ENCODE results near the gene CCDC188. TPM values are rescaled to one million over a fixed set of nuclear protein-coding genes. Genes with fewer than 3 reads are reported as not detected.

CCDC188 gene
- total RNA-seq, 1 donor from 2014 or later = not detected

- Mint-ChIP-seq H3K27me3 (ENCODE audit: low read depth, unreplicated experiment) (peaks cover 39% of the 10 kb centered on the region), H3K27ac (ENCODE audit: unreplicated experiment) (no peak overlapping the region), H3K9me3 (ENCODE audit: unreplicated experiment) (no peaks in the 10 kb centered on the region), H3K4me1 (ENCODE audit: low read depth, unreplicated experiment) (no peaks in the 10 kb centered on the region), H3K36me3 (ENCODE audit: low read depth, unreplicated experiment) (no peaks in the 10 kb centered on the region), H3K4me3 (ENCODE audit: unreplicated experiment) (no peak overlapping the region)
- Histone ChIP-seq H3K36me3 (ENCODE audit: insufficient read depth, low read length) (no peaks in the 10 kb centered on the region), H3K4me2 (ENCODE audit: low read length) (no peak overlapping the region), H2AFZ (ENCODE audit: low read depth, low read length) (no peak overlapping the region), H3K4me3 (ENCODE audit: insufficient read depth, low read depth, low read length) (no peak overlapping the region), H4K20me1 (ENCODE audit: insufficient read depth, low read length) (no peaks in the 10 kb centered on the region), H3K27me3 (ENCODE audit: insufficient read depth, low read length) (no peaks in the 10 kb centered on the region), H3K79me2 (ENCODE audit: insufficient read depth, low read length) (no peaks in the 10 kb centered on the region), H3K27ac (ENCODE audit: low read depth, low read length) (no peak overlapping the region), H3K4me1 (ENCODE audit: insufficient read depth, low read length) (no peaks in the 10 kb centered on the region), H3K9me3 (ENCODE audit: insufficient read depth, low read depth, low read length) (no peaks in the 10 kb centered on the region), H3K9ac (ENCODE audit: low read length) (no peak overlapping the region)
- FAIRE-seq (no peak), DNase-seq (ENCODE audit: low read depth) (no peak)
- no peak for TF ChIP-seq CTCF (IDR thresholded peaks at IDR 0.05; ENCODE audit: insufficient read depth, low read depth, low read length)
- no peak for TF ChIP-seq EZH2 (IDR thresholded peaks at IDR 0.05; ENCODE audit: insufficient read depth, low read length)
Observed at GRCh38 chr22:20188567-20188877, 37.7 kb upstream of the CCDC188 start.

- peaks cover 38% of the 10 kb centered on the region for H3K27me3 Mint-ChIP-seq (ENCODE audit: low read depth, unreplicated experiment)
- H2AFZ ChIP-seq (ENCODE audit: low read depth, low read length) = no peak overlapping the region
- no peak overlapping the region for H3K4me2 ChIP-seq (ENCODE audit: low read length)
- no peak overlapping the region for H3K4me3 Mint-ChIP-seq (ENCODE audit: unreplicated experiment)
- H3K4me1 ChIP-seq (ENCODE audit: insufficient read depth, low read length) = no peaks in the 10 kb centered on the region
- H3K9me3 ChIP-seq (ENCODE audit: insufficient read depth, low read depth, low read length) = no peaks in the 10 kb centered on the region
- no peaks in the 10 kb centered on the region for H3K4me1 Mint-ChIP-seq (ENCODE audit: low read depth, unreplicated experiment)
- H3K9ac ChIP-seq (ENCODE audit: low read length) = no peak overlapping the region
- no peak overlapping the region for H3K4me3 ChIP-seq (ENCODE audit: insufficient read depth, low read depth, low read length)
- no peaks in the 10 kb centered on the region for H3K36me3 ChIP-seq (ENCODE audit: insufficient read depth, low read length)
- no peaks in the 10 kb centered on the region for H4K20me1 ChIP-seq (ENCODE audit: insufficient read depth, low read length)
- TF ChIP-seq CTCF (IDR thresholded peaks at IDR 0.05; ENCODE audit: insufficient read depth, low read depth, low read length) (no peak), EZH2 (IDR thresholded peaks at IDR 0.05; ENCODE audit: insufficient read depth, low read length) (no peak)
- H3K9me3 Mint-ChIP-seq (ENCODE audit: unreplicated experiment) = no peaks in the 10 kb centered on the region
- H3K36me3 Mint-ChIP-seq (ENCODE audit: low read depth, unreplicated experiment) = no peaks in the 10 kb centered on the region
- no peak overlapping the region for H3K27ac ChIP-seq (ENCODE audit: low read depth, low read length)
- no peaks in the 10 kb centered on the region for H3K79me2 ChIP-seq (ENCODE audit: insufficient read depth, low read length)
- no peak overlapping the region for H3K27ac Mint-ChIP-seq (ENCODE audit: unreplicated experiment)
- FAIRE-seq (no peak), DNase-seq (ENCODE audit: low read depth) (no peak)
- no peaks in the 10 kb centered on the region for H3K27me3 ChIP-seq (ENCODE audit: insufficient read depth, low read length)
Observed at GRCh38 chr22:20187777-20188566, 37.1 kb upstream of the CCDC188 start.

GRCh38 chr22:20186871-20187546, 36.2 kb upstream of the CCDC188 start:
- no peaks in the 10 kb centered on the region for H4K20me1 ChIP-seq (ENCODE audit: insufficient read depth, low read length)
- no peak overlapping the region for H3K4me3 Mint-ChIP-seq (ENCODE audit: unreplicated experiment)
- H3K27me3 Mint-ChIP-seq (ENCODE audit: low read depth, unreplicated experiment) = peaks cover 37% of the 10 kb centered on the region

More at GRCh38 chr22:20186871-20187546, 36.2 kb upstream of the CCDC188 start:
- no peak overlapping the region for H3K27ac ChIP-seq (ENCODE audit: low read depth, low read length)
- H3K4me1 Mint-ChIP-seq (ENCODE audit: low read depth, unreplicated experiment) = no peaks in the 10 kb centered on the region
- H3K9ac ChIP-seq (ENCODE audit: low read length) = no peak overlapping the region
- no peaks in the 10 kb centered on the region for H3K27me3 ChIP-seq (ENCODE audit: insufficient read depth, low read length)
- H3K79me2 ChIP-seq (ENCODE audit: insufficient read depth, low read length) = no peaks in the 10 kb centered on the region
- H3K36me3 ChIP-seq (ENCODE audit: insufficient read depth, low read length) = no peaks in the 10 kb centered on the region
- no peaks in the 10 kb centered on the region for H3K36me3 Mint-ChIP-seq (ENCODE audit: low read depth, unreplicated experiment)
- no peak for DNase-seq (ENCODE audit: low read depth)
- H3K4me1 ChIP-seq (ENCODE audit: insufficient read depth, low read length) = no peaks in the 10 kb centered on the region
- TF ChIP-seq EZH2 (IDR thresholded peaks at IDR 0.05; ENCODE audit: insufficient read depth, low read length) (no peak), CTCF (IDR thresholded peaks at IDR 0.05; ENCODE audit: insufficient read depth, low read depth, low read length) (no peak)
- H3K4me2 ChIP-seq (ENCODE audit: low read length) = no peak overlapping the region
- H2AFZ ChIP-seq (ENCODE audit: low read depth, low read length) = no peak overlapping the region
- FAIRE-seq = no peak
- no peaks in the 10 kb centered on the region for H3K9me3 ChIP-seq (ENCODE audit: insufficient read depth, low read depth, low read length)
- H3K9me3 Mint-ChIP-seq (ENCODE audit: unreplicated experiment) = no peaks in the 10 kb centered on the region
- H3K4me3 ChIP-seq (ENCODE audit: insufficient read depth, low read depth, low read length) = no peak overlapping the region
- no peak overlapping the region for H3K27ac Mint-ChIP-seq (ENCODE audit: unreplicated experiment)
